ENCODE results near the gene GMDS.

- TF ChIP-seq MAFK (IDR thresholded peaks at IDR 0.05; ENCODE audit: low read depth, low read length), result no peak
- no peak for TF ChIP-seq RAD21 (IDR thresholded peaks at IDR 0.05 in 1 of 2, conservative IDR thresholded peaks at IDR 0.05 in 1 of 2; ENCODE audit: low read depth in 2 of 2, low read length in 2 of 2)
- no peak for TF ChIP-seq POLR2AphosphoS5 (IDR thresholded peaks at IDR 0.05; ENCODE audit: low read depth, low read length)
- TF ChIP-seq CHD1 (IDR thresholded peaks at IDR 0.05; ENCODE audit: low read depth, low read length), result no peak
- TF ChIP-seq, protein P1, sequence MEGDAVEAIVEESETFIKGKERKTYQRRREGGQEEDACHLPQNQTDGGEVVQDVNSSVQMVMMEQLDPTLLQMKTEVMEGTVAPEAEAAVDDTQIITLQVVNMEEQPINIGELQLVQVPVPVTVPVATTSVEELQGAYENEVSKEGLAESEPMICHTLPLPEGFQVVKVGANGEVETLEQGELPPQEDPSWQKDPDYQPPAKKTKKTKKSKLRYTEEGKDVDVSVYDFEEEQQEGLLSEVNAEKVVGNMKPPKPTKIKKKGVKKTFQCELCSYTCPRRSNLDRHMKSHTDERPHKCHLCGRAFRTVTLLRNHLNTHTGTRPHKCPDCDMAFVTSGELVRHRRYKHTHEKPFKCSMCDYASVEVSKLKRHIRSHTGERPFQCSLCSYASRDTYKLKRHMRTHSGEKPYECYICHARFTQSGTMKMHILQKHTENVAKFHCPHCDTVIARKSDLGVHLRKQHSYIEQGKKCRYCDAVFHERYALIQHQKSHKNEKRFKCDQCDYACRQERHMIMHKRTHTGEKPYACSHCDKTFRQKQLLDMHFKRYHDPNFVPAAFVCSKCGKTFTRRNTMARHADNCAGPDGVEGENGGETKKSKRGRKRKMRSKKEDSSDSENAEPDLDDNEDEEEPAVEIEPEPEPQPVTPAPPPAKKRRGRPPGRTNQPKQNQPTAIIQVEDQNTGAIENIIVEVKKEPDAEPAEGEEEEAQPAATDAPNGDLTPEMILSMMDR (IDR thresholded peaks at IDR 0.05; ENCODE audit: control extremely low read depth in 1 of 3, insufficient read depth in 1 of 3, low read depth in 1 of 3, low read length in 3 of 3), result no peak
- TF ChIP-seq TAF1 (IDR thresholded peaks at IDR 0.05; ENCODE audit: low read depth, low read length), result no peak
- no peak for TF ChIP-seq POLR2A (IDR thresholded peaks at IDR 0.05; ENCODE audit: control extremely low read depth in 1 of 2, low read depth in 2 of 2, low read length in 2 of 2)
- TF ChIP-seq, protein P2, sequence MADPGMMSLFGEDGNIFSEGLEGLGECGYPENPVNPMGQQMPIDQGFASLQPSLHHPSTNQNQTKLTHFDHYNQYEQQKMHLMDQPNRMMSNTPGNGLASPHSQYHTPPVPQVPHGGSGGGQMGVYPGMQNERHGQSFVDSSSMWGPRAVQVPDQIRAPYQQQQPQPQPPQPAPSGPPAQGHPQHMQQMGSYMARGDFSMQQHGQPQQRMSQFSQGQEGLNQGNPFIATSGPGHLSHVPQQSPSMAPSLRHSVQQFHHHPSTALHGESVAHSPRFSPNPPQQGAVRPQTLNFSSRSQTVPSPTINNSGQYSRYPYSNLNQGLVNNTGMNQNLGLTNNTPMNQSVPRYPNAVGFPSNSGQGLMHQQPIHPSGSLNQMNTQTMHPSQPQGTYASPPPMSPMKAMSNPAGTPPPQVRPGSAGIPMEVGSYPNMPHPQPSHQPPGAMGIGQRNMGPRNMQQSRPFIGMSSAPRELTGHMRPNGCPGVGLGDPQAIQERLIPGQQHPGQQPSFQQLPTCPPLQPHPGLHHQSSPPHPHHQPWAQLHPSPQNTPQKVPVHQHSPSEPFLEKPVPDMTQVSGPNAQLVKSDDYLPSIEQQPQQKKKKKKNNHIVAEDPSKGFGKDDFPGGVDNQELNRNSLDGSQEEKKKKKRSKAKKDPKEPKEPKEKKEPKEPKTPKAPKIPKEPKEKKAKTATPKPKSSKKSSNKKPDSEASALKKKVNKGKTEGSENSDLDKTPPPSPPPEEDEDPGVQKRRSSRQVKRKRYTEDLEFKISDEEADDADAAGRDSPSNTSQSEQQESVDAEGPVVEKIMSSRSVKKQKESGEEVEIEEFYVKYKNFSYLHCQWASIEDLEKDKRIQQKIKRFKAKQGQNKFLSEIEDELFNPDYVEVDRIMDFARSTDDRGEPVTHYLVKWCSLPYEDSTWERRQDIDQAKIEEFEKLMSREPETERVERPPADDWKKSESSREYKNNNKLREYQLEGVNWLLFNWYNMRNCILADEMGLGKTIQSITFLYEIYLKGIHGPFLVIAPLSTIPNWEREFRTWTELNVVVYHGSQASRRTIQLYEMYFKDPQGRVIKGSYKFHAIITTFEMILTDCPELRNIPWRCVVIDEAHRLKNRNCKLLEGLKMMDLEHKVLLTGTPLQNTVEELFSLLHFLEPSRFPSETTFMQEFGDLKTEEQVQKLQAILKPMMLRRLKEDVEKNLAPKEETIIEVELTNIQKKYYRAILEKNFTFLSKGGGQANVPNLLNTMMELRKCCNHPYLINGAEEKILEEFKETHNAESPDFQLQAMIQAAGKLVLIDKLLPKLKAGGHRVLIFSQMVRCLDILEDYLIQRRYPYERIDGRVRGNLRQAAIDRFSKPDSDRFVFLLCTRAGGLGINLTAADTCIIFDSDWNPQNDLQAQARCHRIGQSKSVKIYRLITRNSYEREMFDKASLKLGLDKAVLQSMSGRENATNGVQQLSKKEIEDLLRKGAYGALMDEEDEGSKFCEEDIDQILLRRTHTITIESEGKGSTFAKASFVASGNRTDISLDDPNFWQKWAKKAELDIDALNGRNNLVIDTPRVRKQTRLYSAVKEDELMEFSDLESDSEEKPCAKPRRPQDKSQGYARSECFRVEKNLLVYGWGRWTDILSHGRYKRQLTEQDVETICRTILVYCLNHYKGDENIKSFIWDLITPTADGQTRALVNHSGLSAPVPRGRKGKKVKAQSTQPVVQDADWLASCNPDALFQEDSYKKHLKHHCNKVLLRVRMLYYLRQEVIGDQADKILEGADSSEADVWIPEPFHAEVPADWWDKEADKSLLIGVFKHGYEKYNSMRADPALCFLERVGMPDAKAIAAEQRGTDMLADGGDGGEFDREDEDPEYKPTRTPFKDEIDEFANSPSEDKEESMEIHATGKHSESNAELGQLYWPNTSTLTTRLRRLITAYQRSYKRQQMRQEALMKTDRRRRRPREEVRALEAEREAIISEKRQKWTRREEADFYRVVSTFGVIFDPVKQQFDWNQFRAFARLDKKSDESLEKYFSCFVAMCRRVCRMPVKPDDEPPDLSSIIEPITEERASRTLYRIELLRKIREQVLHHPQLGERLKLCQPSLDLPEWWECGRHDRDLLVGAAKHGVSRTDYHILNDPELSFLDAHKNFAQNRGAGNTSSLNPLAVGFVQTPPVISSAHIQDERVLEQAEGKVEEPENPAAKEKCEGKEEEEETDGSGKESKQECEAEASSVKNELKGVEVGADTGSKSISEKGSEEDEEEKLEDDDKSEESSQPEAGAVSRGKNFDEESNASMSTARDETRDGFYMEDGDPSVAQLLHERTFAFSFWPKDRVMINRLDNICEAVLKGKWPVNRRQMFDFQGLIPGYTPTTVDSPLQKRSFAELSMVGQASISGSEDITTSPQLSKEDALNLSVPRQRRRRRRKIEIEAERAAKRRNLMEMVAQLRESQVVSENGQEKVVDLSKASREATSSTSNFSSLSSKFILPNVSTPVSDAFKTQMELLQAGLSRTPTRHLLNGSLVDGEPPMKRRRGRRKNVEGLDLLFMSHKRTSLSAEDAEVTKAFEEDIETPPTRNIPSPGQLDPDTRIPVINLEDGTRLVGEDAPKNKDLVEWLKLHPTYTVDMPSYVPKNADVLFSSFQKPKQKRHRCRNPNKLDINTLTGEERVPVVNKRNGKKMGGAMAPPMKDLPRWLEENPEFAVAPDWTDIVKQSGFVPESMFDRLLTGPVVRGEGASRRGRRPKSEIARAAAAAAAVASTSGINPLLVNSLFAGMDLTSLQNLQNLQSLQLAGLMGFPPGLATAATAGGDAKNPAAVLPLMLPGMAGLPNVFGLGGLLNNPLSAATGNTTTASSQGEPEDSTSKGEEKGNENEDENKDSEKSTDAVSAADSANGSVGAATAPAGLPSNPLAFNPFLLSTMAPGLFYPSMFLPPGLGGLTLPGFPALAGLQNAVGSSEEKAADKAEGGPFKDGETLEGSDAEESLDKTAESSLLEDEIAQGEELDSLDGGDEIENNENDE (IDR thresholded peaks at IDR 0.05; ENCODE audit: insufficient replicate concordance, low read length), result no peak
- no peak; the same call in 1 of the 2 replicates for TF ChIP-seq SUZ12 (IDR thresholded peaks at IDR 0.05; ENCODE audit: low read length)
- TF ChIP-seq HDAC2 (IDR thresholded peaks at IDR 0.05; ENCODE audit: borderline replicate concordance in 1 of 2, low read depth in 2 of 2, low read length in 2 of 2), result no peak
- peak; percentile 82 for TF ChIP-seq CEBPB (IDR thresholded peaks at IDR 0.05; ENCODE audit: low read depth, low read length)
- TF ChIP-seq HDAC6 (IDR thresholded peaks at IDR 0.05; ENCODE audit: low read depth, low read length), result no peak
These were observed 619.5 kb downstream of the GMDS start for GRCh38 chr6:1625794-1626435.
